ENCODE measurements around the gene NBPF14.

The NBPF14 gene

GRCh38 chr1:148522561-148523204 lies 73.1 kb downstream of the NBPF14 start (continued):
- peak; percentile 72 for TF ChIP-seq ZSCAN4 (tag by site-specific recombination; IDR thresholded peaks at IDR 0.05)
- TF ChIP-seq BCL11B (tag by site-specific recombination; IDR thresholded peaks at IDR 0.05; ENCODE audit: low read depth), result peak; percentile 99
- TF ChIP-seq MYNN (tag by site-specific recombination; IDR thresholded peaks at IDR 0.05; ENCODE audit: borderline replicate concordance), result peak; percentile 68; the same call in 1 of the 2 replicates
- peak; percentile 71 for TF ChIP-seq ZNF10 (tag by site-specific recombination; IDR thresholded peaks at IDR 0.05)
- TF ChIP-seq ZSCAN5A (tag by site-specific recombination; IDR thresholded peaks at IDR 0.05), result peak; percentile 97
- peak; percentile 93; the same call in 1 of the 2 replicates for TF ChIP-seq REPIN1 (tag by site-specific recombination; IDR thresholded peaks at IDR 0.05; ENCODE audit: low read depth)
- TF ChIP-seq, protein P1, sequence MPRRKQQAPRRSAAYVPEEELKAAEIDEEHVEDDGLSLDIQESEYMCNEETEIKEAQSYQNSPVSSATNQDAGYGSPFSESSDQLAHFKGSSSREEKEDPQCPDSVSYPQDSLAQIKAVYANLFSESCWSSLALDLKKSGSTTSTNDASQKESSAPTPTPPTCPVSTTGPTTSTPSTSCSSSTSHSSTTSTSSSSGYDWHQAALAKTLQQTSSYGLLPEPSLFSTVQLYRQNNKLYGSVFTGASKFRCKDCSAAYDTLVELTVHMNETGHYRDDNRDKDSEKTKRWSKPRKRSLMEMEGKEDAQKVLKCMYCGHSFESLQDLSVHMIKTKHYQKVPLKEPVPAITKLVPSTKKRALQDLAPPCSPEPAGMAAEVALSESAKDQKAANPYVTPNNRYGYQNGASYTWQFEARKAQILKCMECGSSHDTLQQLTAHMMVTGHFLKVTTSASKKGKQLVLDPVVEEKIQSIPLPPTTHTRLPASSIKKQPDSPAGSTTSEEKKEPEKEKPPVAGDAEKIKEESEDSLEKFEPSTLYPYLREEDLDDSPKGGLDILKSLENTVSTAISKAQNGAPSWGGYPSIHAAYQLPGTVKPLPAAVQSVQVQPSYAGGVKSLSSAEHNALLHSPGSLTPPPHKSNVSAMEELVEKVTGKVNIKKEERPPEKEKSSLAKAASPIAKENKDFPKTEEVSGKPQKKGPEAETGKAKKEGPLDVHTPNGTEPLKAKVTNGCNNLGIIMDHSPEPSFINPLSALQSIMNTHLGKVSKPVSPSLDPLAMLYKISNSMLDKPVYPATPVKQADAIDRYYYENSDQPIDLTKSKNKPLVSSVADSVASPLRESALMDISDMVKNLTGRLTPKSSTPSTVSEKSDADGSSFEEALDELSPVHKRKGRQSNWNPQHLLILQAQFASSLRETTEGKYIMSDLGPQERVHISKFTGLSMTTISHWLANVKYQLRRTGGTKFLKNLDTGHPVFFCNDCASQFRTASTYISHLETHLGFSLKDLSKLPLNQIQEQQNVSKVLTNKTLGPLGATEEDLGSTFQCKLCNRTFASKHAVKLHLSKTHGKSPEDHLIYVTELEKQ (tag by site-specific recombination; IDR thresholded peaks at IDR 0.05; ENCODE audit: borderline replicate concordance), result peak; percentile 76; the same call in 1 of the 2 replicates
- peak; percentile 57; the same call in 1 of the 2 replicates for TF ChIP-seq ZNF701 (tag by site-specific recombination; IDR thresholded peaks at IDR 0.05)
- TF ChIP-seq ZNF121 (tag by site-specific recombination; IDR thresholded peaks at IDR 0.05), result peak; percentile 93
- peak; percentile 42; the same call in 1 of the 2 replicates for TF ChIP-seq OSR2 (tag by site-specific recombination; IDR thresholded peaks at IDR 0.05)
- peak; percentile 71 for TF ChIP-seq ZFP3 (tag by site-specific recombination; IDR thresholded peaks at IDR 0.05; ENCODE audit: low read depth)
- TF ChIP-seq YY2 (tag by site-specific recombination; IDR thresholded peaks at IDR 0.05), result peak; percentile 75
- peak; percentile 48; the same call in 1 of the 2 replicates for TF ChIP-seq ZNF223 (tag by site-specific recombination; IDR thresholded peaks at IDR 0.05)
- TF ChIP-seq ZFP37 (tag by site-specific recombination; IDR thresholded peaks at IDR 0.05), result peak; percentile 100
- peak; percentile 97 for TF ChIP-seq IKZF3 (tag by site-specific recombination; IDR thresholded peaks at IDR 0.05)
- TF ChIP-seq, protein P2, sequence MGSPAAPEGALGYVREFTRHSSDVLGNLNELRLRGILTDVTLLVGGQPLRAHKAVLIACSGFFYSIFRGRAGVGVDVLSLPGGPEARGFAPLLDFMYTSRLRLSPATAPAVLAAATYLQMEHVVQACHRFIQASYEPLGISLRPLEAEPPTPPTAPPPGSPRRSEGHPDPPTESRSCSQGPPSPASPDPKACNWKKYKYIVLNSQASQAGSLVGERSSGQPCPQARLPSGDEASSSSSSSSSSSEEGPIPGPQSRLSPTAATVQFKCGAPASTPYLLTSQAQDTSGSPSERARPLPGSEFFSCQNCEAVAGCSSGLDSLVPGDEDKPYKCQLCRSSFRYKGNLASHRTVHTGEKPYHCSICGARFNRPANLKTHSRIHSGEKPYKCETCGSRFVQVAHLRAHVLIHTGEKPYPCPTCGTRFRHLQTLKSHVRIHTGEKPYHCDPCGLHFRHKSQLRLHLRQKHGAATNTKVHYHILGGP (tag by site-specific recombination; IDR thresholded peaks at IDR 0.05), result peak; percentile 17; the same call in 1 of the 2 replicates
- TF ChIP-seq, protein P3, sequence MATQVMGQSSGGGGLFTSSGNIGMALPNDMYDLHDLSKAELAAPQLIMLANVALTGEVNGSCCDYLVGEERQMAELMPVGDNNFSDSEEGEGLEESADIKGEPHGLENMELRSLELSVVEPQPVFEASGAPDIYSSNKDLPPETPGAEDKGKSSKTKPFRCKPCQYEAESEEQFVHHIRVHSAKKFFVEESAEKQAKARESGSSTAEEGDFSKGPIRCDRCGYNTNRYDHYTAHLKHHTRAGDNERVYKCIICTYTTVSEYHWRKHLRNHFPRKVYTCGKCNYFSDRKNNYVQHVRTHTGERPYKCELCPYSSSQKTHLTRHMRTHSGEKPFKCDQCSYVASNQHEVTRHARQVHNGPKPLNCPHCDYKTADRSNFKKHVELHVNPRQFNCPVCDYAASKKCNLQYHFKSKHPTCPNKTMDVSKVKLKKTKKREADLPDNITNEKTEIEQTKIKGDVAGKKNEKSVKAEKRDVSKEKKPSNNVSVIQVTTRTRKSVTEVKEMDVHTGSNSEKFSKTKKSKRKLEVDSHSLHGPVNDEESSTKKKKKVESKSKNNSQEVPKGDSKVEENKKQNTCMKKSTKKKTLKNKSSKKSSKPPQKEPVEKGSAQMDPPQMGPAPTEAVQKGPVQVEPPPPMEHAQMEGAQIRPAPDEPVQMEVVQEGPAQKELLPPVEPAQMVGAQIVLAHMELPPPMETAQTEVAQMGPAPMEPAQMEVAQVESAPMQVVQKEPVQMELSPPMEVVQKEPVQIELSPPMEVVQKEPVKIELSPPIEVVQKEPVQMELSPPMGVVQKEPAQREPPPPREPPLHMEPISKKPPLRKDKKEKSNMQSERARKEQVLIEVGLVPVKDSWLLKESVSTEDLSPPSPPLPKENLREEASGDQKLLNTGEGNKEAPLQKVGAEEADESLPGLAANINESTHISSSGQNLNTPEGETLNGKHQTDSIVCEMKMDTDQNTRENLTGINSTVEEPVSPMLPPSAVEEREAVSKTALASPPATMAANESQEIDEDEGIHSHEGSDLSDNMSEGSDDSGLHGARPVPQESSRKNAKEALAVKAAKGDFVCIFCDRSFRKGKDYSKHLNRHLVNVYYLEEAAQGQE (tag by site-specific recombination; IDR thresholded peaks at IDR 0.05), result peak; percentile 82
- TF ChIP-seq, protein P4, sequence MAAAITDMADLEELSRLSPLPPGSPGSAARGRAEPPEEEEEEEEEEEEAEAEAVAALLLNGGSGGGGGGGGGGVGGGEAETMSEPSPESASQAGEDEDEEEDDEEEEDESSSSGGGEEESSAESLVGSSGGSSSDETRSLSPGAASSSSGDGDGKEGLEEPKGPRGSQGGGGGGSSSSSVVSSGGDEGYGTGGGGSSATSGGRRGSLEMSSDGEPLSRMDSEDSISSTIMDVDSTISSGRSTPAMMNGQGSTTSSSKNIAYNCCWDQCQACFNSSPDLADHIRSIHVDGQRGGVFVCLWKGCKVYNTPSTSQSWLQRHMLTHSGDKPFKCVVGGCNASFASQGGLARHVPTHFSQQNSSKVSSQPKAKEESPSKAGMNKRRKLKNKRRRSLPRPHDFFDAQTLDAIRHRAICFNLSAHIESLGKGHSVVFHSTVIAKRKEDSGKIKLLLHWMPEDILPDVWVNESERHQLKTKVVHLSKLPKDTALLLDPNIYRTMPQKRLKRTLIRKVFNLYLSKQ (tag by site-specific recombination; IDR thresholded peaks at IDR 0.05; ENCODE audit: borderline replicate concordance), result 0 out of 2 replicates have a peak, but pooled peaks have one; percentile 31
- TF ChIP-seq ZNF341 (tag by site-specific recombination; IDR thresholded peaks at IDR 0.05; ENCODE audit: low read depth), result peak; percentile 53; the same call in 1 of the 2 replicates
- TF ChIP-seq KLF17 (tag by site-specific recombination; IDR thresholded peaks at IDR 0.05), result peak; percentile 90
- 0 out of 2 replicates have a peak, but pooled peaks have one; percentile 32 for TF ChIP-seq ZBTB49 (tag by site-specific recombination; IDR thresholded peaks at IDR 0.05; ENCODE audit: low read depth)

Measured in HEK293 (cell line).